Measurements from ENCODE around the gene ANGPTL8. TPM values are rescaled to one million over a fixed set of nuclear protein-coding genes. Genes with fewer than 3 reads are reported as not detected.
A peak's percentile ranks its signal among the peaks of the same experiment; 100 is the strongest.

Gene ANGPTL8
- total and polyA plus RNA-seq, 9 of the 15 experiments (the other 6 are each of a cell fraction or from before 2014, with no cell fraction given): not detected

DNA sequence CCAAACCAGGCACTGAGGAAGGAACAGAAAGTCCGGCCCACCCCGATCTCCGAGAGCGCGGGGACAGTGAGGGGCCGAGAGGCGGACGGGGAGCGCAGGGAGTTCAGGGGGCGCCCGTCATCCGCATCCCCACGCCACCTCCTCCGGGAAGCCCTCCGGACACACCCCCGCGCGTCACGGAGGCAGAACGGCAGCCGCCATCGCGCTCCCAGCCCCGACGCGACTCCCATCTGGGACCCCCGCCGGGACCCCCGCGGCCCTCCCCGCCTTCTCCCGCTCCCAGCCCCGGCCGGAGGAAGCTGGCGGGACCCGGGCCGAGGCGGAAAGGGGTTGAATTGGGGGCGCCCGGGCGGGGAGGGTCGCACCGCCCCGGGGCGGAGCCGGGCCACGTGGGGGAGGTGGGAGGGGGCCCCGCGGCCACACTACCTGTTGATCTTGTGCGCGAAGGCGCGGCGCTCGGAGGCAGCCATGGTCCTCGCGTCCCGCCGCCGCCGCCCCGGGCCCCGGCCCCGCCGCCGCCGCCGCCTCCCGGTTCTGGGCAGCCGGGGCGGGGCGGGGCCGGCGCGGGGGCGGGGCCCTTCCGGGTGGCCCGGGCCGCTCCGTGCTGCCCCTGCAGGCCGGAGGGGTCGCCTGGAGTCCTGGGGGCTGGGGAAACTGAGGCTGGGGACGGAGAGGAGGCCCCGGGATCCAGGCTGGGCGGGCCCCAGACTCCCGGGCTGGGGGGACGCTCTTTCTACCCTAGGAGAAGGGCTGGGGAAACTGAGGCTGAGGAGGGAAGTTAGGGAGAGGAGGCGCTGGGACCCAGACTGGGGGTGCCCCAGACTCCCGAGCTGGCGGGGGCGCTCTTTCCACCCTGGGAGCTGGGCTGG lies 22.8 kb downstream of the ANGPTL8 start, which contains the start of gene DOCK6:
Gene DOCK6 (minus strand): TSS at position 554 of the 869 bp plus-strand sequence. CDS start 84 bp downstream, at position 470.
- 0 out of 2 replicates have a peak, but pooled peaks cover 3% of the 10 kb centered on the region for H4K20me1 ChIP-seq (replicated peaks; ENCODE audit: control insufficient read depth, insufficient read depth, low read length)
- H3K4me1 ChIP-seq (replicated peaks in 1 of 2; ENCODE audit: control insufficient read depth in 2 of 2, insufficient read depth in 2 of 2, low read length in 2 of 2): peaks cover 5 to 23% of the 10 kb centered on the region in 2 experiments; a peak in 3 of 5 replicates
- DNase-seq (ENCODE audit: extremely low read depth in 1 of 4, low spot score in 3 of 4): peak; percentile 51 to 88 (median 84)
- no peaks in the 10 kb centered on the region for H3K9me3 ChIP-seq (replicated peaks; ENCODE audit: control insufficient read depth, insufficient read depth, low read depth, low read length)
- CTCF ChIA-PET (ENCODE audit: low intra/inter-chr PET ratio): interaction anchor here (0.6 kb wide), 1 partner anchor 25 kb away, joined by 4 read pairs; no protein-coding TSS in a partner anchor
- POLR2A ChIA-PET: interaction anchor here (0.6 to 1.4 kb wide), 4 partner anchors 21 to 552 kb away, joined by 3 to 4 read pairs (median 4); no protein-coding TSS in a partner anchor
- peak within 1 kb of the TSS; percentile 72; the same call in 1 of the 3 replicates for H3K27ac ChIP-seq (ENCODE audit: extremely low read depth, low read depth, low read length)
- H3K4me2 ChIP-seq (ENCODE audit: insufficient read depth, low read length): peak within 1 kb of the TSS; percentile 77
- BruUV-seq (replicated peaks): TSS peak; percentile 54
- no peaks in the 10 kb centered on the region for H3K36me3 ChIP-seq (ENCODE audit: control insufficient read depth, insufficient read depth, low read length)
- no peaks in the 10 kb centered on the region for H3K79me2 ChIP-seq (ENCODE audit: control insufficient read depth, insufficient read depth, low read length)
- ATAC-seq: peak; percentile 87
- intact Hi-C loops (cut with micrococcal nuclease): no loop called here
- in situ Hi-C loops (cut with MboI): no loop called here
- FAIRE-seq: no peak
- H3K9me1 ChIP-seq (ENCODE audit: control insufficient read depth, insufficient read depth, low read length): no peaks in the 10 kb centered on the region
- peak within 1 kb of the TSS; percentile 89 for H3K4me3 ChIP-seq
- WGBS (ENCODE audit: insufficient coverage, low coverage, missing lambda C conversion rate): under 1% methylated on average over 42 of the region's 91 CpGs
- H2AFZ ChIP-seq (ENCODE audit: low read depth, low read length): peak within 1 kb of the TSS; percentile 97
- H3K27me3 ChIP-seq (ENCODE audit: control insufficient read depth in 2 of 2, insufficient read depth in 2 of 2, low read length in 2 of 2): no peaks in the 10 kb centered on the region; a peak in 1 of 5 replicates
- peak within 1 kb of the TSS; percentile 53 to 90; a peak in 3 of 4 replicates for H3K9ac ChIP-seq (ENCODE audit: insufficient read depth in 1 of 2, low read depth in 2 of 2, low read length in 2 of 2)
- TF ChIP-seq GABPA (tag; conservative IDR thresholded peaks at IDR 0.05; ENCODE audit: low read depth): peak; percentile 51
- no peak for TF ChIP-seq ZNF316 (IDR thresholded peaks at IDR 0.05)
- 0 out of 2 replicates have a peak, but pooled peaks have one; percentile 64 for TF ChIP-seq PTBP1 (IDR thresholded peaks at IDR 0.05; ENCODE audit: low read depth, low read length)
- no peak for TF ChIP-seq MTF1 (CRISPR knock-in tag; IDR thresholded peaks at IDR 0.05; ENCODE audit: borderline replicate concordance)
- no peak for TF ChIP-seq SUPT5H (IDR thresholded peaks at IDR 0.05)
- TF ChIP-seq, protein P1, sequence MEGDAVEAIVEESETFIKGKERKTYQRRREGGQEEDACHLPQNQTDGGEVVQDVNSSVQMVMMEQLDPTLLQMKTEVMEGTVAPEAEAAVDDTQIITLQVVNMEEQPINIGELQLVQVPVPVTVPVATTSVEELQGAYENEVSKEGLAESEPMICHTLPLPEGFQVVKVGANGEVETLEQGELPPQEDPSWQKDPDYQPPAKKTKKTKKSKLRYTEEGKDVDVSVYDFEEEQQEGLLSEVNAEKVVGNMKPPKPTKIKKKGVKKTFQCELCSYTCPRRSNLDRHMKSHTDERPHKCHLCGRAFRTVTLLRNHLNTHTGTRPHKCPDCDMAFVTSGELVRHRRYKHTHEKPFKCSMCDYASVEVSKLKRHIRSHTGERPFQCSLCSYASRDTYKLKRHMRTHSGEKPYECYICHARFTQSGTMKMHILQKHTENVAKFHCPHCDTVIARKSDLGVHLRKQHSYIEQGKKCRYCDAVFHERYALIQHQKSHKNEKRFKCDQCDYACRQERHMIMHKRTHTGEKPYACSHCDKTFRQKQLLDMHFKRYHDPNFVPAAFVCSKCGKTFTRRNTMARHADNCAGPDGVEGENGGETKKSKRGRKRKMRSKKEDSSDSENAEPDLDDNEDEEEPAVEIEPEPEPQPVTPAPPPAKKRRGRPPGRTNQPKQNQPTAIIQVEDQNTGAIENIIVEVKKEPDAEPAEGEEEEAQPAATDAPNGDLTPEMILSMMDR (IDR thresholded peaks at IDR 0.05 in 2 of 3, conservative IDR thresholded peaks at IDR 0.05 in 1 of 3; ENCODE audit: insufficient read depth in 2 of 3, low read depth in 1 of 3, low read length in 3 of 3): peak; percentile 47 to 56 (median 52); a peak in 5 of 6 replicates
- TF ChIP-seq CREB1 (IDR thresholded peaks at IDR 0.05): peak; percentile 38; the same call in 1 of the 2 replicates
- peak; percentile 33; the same call in 1 of the 2 replicates for TF ChIP-seq CREB1 (CRISPR knock-in tag; IDR thresholded peaks at IDR 0.05)
- 0 out of 2 replicates have a peak, but pooled peaks have one; percentile 31 for TF ChIP-seq TARDBP (IDR thresholded peaks at IDR 0.05)
- no peak for TF ChIP-seq ATF1 (CRISPR knock-in tag; IDR thresholded peaks at IDR 0.05)
- TF ChIP-seq ATF1 (tag; IDR thresholded peaks at IDR 0.05): peak; percentile 73
- 0 out of 2 replicates have a peak, but pooled peaks have one; percentile 27 for TF ChIP-seq POLR2A (conservative IDR thresholded peaks at IDR 0.05)
- peak; percentile 85 for TF ChIP-seq ELF1 (tag; IDR thresholded peaks at IDR 0.05)
- TF ChIP-seq KDM1A (IDR thresholded peaks at IDR 0.05): peak; percentile 46 to 85; a peak in 3 of 4 replicates
- TF ChIP-seq KDM5B (IDR thresholded peaks at IDR 0.05; ENCODE audit: insufficient replicate concordance, low read depth, low read length): peak; percentile 59

Measured in K562 (cell line).